HG03135 (cell line): ENCODE data around the gene TMEM26.

Source experiments
- ATAC-seq: cut with Tn5 transposase; IDR thresholded peaks from one replicate; pipeline ENCODE4 v1.9.1; 2021; ENCODE audit warnings: mild to moderate bottlenecking, moderate library complexity; ENCODE audit not compliant: unreplicated experiment

TMEM26 gene

GRCh38 chr10:61463035-61463909 lies 10.1 kb upstream of the TMEM26 start:
- no peak for ATAC-seq

- no peak for ATAC-seq
Observed at GRCh38 chr10:61460835-61461234, 7.7 kb upstream of the TMEM26 start.

- ATAC-seq = no peak
Observed at GRCh38 chr10:61458031-61458430, 4.8 kb upstream of the TMEM26 start.

- ATAC-seq = no peak
Observed at GRCh38 chr10:61456095-61456789, 3.1 kb upstream of the TMEM26 start.

GRCh38 chr10:61455656-61456055 lies 2.5 kb upstream of the TMEM26 start:
- ATAC-seq = no peak

- no peak for ATAC-seq
Observed at GRCh38 chr10:61454541-61454940, 1.4 kb upstream of the TMEM26 start.

GRCh38 chr10:61452151-61452651 lies 980 bp downstream of the TMEM26 start:
- ATAC-seq = no peak

- ATAC-seq = no peak
Observed at GRCh38 chr10:61451357-61451756, 1.8 kb downstream of the TMEM26 start.

- no peak for ATAC-seq
Observed at GRCh38 chr10:61448841-61449600, 4.2 kb downstream of the TMEM26 start.

GRCh38 chr10:61448091-61448490 lies 5.1 kb downstream of the TMEM26 start:
- ATAC-seq = no peak

GRCh38 chr10:61439058-61439609 lies 14.0 kb downstream of the TMEM26 start:
- ATAC-seq = no peak

GRCh38 chr10:61438141-61438988 lies 14.8 kb downstream of the TMEM26 start:
- no peak for ATAC-seq

- no peak for ATAC-seq
Observed at GRCh38 chr10:61423178-61423577, 30.0 kb downstream of the TMEM26 start.

GRCh38 chr10:61417661-61418060 lies 35.5 kb downstream of the TMEM26 start:
- no peak for ATAC-seq

GRCh38 chr10:61415824-61416223 lies 37.4 kb downstream of the TMEM26 start:
- no peak for ATAC-seq

- ATAC-seq = no peak
Observed at GRCh38 chr10:61411706-61412105, 41.5 kb downstream of the TMEM26 start.

GRCh38 chr10:61410353-61411070 lies 42.7 kb downstream of the TMEM26 start:
- ATAC-seq = no peak

GRCh38 chr10:61409157-61409556 lies 44.0 kb downstream of the TMEM26 start:
- no peak for ATAC-seq

GRCh38 chr10:61408105-61408504 lies 45.1 kb downstream of the TMEM26 start:
- no peak for ATAC-seq
